Measurements from ENCODE around the gene CHST9. TPM values are rescaled to one million over a fixed set of nuclear protein-coding genes. Genes with fewer than 3 reads are reported as not detected.

CHST9 gene
- total RNA-seq, 6 experiments from 2014 or later = 3.8 to 24.2 (median 9.8) TPM

DNA sequence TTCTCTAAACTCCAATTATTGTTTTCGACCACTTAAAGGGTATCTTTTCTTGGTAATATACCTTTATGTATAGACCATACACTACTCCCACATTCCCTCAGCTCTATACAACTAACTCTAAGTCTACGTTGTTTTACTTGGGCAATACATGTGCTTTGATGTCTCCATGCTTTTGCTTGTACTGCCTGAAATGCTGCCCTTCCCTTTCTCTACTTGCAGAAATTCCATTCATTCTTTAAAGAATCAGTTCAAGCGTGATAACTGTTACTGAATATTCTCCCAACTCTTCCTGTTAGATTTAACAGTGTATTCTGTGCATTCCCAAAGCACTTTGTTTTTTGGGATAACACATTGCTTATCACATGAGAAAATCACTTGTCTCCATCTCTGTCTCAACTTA is 162.6 kb downstream of the CHST9 start:
- Histone ChIP-seq H3K9me3 (no peaks in the 10 kb centered on the region), H3K27ac (no peak overlapping the region), H3K27me3 (no peaks in the 10 kb centered on the region), H3K4me3 (no peak overlapping the region), H3K4me1 (peaks cover 0 to 3% (median 0%) of the 10 kb centered on the region in 4 donors), H3K36me3 (no peaks in the 10 kb centered on the region)
- TF ChIP-seq, protein P1, sequence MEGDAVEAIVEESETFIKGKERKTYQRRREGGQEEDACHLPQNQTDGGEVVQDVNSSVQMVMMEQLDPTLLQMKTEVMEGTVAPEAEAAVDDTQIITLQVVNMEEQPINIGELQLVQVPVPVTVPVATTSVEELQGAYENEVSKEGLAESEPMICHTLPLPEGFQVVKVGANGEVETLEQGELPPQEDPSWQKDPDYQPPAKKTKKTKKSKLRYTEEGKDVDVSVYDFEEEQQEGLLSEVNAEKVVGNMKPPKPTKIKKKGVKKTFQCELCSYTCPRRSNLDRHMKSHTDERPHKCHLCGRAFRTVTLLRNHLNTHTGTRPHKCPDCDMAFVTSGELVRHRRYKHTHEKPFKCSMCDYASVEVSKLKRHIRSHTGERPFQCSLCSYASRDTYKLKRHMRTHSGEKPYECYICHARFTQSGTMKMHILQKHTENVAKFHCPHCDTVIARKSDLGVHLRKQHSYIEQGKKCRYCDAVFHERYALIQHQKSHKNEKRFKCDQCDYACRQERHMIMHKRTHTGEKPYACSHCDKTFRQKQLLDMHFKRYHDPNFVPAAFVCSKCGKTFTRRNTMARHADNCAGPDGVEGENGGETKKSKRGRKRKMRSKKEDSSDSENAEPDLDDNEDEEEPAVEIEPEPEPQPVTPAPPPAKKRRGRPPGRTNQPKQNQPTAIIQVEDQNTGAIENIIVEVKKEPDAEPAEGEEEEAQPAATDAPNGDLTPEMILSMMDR (IDR thresholded peaks at IDR 0.05) = no peak
- no peak for TF ChIP-seq POLR2A (IDR thresholded peaks at IDR 0.05)
- intact Hi-C loops (cut with DNase I) = no loop called here
- no peak for DNase-seq
- 56% methylated on average over 3 of the region's 3 CpGs for WGBS (ENCODE audit: insufficient coverage, low coverage, low lambda C conversion rate, missing lambda C conversion rate)
- ATAC-seq = no peak

DNA sequence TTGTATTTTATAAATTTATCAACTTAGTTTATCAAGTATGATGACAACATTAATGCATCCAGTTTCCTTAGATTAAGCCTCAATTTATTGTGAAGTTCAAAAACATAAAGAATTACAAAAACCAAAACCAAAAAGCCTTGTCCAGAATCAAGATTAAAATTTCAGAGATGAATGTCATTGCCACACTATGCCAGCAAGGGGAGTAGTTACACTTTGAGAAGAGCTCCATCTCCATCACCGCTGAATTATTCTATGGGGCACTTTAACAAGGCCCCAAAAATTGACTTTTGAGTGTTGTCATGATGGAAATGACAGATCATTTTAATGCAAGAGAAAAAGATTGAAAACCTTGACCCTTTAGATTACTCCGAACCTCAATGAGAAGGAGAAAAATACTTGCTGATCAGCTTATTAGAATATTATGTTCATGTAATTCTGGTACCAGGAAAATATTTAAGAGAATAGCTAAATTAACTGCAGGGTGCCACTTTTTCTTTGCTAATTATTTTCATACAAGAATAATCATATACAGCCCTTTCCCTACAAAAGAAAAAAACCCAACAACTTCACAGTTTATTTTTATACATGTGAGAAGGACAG is 167.1 kb downstream of the CHST9 start:
- no peaks in the 10 kb centered on the region for H3K27me3 ChIP-seq
- 53% methylated on average over 2 of the region's 2 CpGs for WGBS (ENCODE audit: insufficient coverage, low coverage, low lambda C conversion rate, missing lambda C conversion rate)
- intact Hi-C loops (cut with DNase I) = no loop called here

DNA sequence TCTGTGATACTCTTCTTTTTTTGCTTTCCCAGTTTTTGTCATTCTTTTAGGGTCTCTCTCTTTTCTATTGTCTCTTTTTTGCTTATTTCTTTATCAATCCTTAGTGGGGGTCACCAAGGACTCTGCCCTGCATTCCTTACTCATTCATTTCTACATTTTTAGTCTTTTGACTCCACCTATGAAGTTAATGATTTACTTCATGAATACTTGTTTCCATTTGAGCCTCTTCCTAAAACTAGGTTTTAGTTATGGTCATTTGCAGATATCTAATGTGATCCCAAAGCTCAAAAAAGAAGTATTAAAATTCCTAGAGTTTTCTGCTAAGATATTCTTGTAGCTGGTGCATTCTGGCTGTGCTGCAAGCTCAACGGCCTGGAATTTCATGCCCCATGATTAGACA is 170.3 kb downstream of the CHST9 start:
- Histone ChIP-seq H3K27me3 (no peaks in the 10 kb centered on the region), H3K4me1 (peaks cover 0 to 3% (median 0%) of the 10 kb centered on the region in 4 donors), H3K27ac (no peak overlapping the region), H3K9me3 (no peaks in the 10 kb centered on the region), H3K4me3 (no peak overlapping the region), H3K36me3 (no peaks in the 10 kb centered on the region)
- peak in 1 of 4 donors; percentile 54 for ATAC-seq
- no peak for TF ChIP-seq POLR2A (IDR thresholded peaks at IDR 0.05)
- TF ChIP-seq, protein P1 (IDR thresholded peaks at IDR 0.05) = no peak
- WGBS (ENCODE audit: insufficient coverage, low coverage, low lambda C conversion rate, missing lambda C conversion rate) = 65% methylated on average over 1 of the region's 1 CpG
- intact Hi-C loops (cut with DNase I) = no loop called here
- DNase-seq = no peak

More for the DNA sequence above, 167.1 kb downstream of the CHST9 start:
- Histone ChIP-seq H3K4me3 (no peak overlapping the region), H3K9me3 (no peaks in the 10 kb centered on the region), H3K36me3 (no peaks in the 10 kb centered on the region), H3K27ac (no peak overlapping the region), H3K4me1 (peaks cover 0 to 3% (median 0%) of the 10 kb centered on the region in 4 donors)
- TF ChIP-seq, protein P1 (IDR thresholded peaks at IDR 0.05) = peak; percentile 57 to 71 (median 58)
- TF ChIP-seq POLR2A (IDR thresholded peaks at IDR 0.05) = no peak
- peak; percentile 75 to 80 (median 76) for ATAC-seq
- DNase-seq = no peak

DNA sequence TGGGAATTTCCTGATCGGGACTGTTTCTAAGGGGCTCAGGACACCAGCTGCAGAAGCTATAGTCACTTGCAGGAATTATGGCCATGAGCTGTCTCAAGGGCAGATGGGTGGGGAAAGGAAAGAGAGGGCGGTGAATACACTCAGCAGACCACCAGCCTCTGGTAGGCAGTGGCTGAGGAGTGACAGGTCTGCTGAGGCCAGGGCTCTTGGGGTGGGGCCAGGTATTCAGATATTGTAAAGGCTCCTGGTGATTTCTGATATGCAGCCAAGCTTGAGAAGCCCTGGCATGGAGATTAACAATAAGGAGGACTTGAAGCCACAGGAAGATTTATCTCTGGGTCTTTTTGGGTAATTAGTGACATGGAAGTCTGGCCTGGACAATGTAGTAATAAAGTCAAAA is 174.3 kb downstream of the CHST9 start:
- Histone ChIP-seq H3K9me3 (no peaks in the 10 kb centered on the region), H3K4me3 (no peak overlapping the region), H3K4me1 (no peaks in the 10 kb centered on the region), H3K27me3 (no peaks in the 10 kb centered on the region), H3K27ac (no peak overlapping the region), H3K36me3 (no peaks in the 10 kb centered on the region)
- DNase-seq = no peak
- 100% methylated on average over 1 of the region's 2 CpGs for WGBS (ENCODE audit: insufficient coverage, low coverage, low lambda C conversion rate, missing lambda C conversion rate)
- intact Hi-C loops (cut with DNase I) = no loop called here
- no peak for ATAC-seq
- TF ChIP-seq, protein P1 (IDR thresholded peaks at IDR 0.05) = no peak
- no peak for TF ChIP-seq POLR2A (IDR thresholded peaks at IDR 0.05)
